IPS DF 6.9 (cell line): ENCODE measurements around the gene RSPH1.

ENCODE experiments used
- DNase-seq: peaks from one replicate; pipeline ENCODE4 v3.0.0-alpha.2; 2013; ENCODE audit warnings: low read depth, low spot score
- H3K27ac ChIP-seq: one replicate; pipeline ENCODE4 v1.5.1; 2013; ENCODE audit warnings: low read length, control low read depth
- H3K27me3 ChIP-seq: 2 replicates; pipeline ENCODE4 v1.6.1; 2013; ENCODE audit warnings: mild to moderate bottlenecking, low read length; ENCODE audit not compliant: control insufficient read depth, insufficient read depth
- H3K36me3 ChIP-seq: 2 replicates; pipeline ENCODE4 v1.6.1; 2013; ENCODE audit warnings: low read length; ENCODE audit not compliant: control insufficient read depth, insufficient read depth
- H3K4me1 ChIP-seq: 2 replicates; pipeline ENCODE4 v1.6.1; 2013; ENCODE audit warnings: low read length; ENCODE audit not compliant: control insufficient read depth, insufficient read depth
- H3K4me3 ChIP-seq: 2 replicates; pipeline ENCODE4 v1.5.1; 2013; ENCODE audit warnings: mild to moderate bottlenecking, low read length
- H3K9me3 ChIP-seq: 2 replicates; pipeline ENCODE4 v1.6.1; 2013; ENCODE audit warnings: low read length, inconsistent platforms; ENCODE audit not compliant: control insufficient read depth, insufficient read depth
- WGBS: extraction: QIAGEN DNeasy Blood & Tissue Kit; methylation state at CpG from one replicate; pipeline ENCODE4 v1.1.7; 2013; ENCODE audit warnings: mixed read lengths, missing lambda C conversion rate; ENCODE audit not compliant: insufficient read length, insufficient coverage; 5-methylcytosine and 5-hydroxymethylcytosine counted together

RSPH1 gene

DNA sequence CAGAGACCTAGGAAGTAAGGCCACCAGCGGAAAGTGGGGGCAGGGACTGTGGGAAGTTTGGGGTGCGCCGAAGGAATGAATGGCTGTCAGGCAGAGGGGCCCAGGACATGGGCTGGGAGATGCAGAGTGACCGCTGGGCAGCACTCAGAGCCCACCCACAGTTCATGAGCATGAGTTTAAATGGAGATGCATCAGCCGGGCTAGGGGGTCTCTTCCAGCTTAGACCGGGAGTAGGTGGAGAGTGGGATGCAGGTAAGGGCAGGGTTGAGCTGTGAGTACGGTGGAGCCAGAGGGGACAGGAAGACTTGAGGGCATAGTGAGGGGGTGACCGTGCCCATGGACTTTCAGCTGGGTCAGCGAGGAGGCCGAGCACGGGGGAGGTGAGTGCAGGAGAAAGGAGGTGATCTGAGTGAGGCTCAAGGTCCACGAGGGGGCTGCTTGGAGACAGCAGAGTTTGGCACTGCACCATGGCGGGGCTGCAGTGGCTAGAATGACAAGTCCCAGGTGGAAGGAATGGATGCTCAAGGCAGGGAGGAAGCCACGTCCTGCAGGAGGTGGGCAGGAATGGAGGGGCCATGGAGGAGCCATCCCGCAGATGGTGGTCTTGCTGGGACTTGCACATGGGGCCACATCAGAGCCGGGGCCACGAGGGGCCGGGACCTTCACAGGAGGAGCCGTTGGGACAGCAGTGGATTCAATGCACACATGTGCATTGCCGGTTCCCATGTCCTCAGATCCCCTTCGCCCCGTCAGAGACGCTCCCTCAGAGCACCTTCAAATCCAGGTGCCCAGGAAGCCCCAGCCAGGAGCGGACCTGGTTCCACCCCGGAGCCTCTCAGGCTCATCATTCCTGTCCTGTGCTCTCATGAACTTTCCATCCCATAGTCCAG lies 57.5 kb downstream of the RSPH1 start:
- no peaks in the 10 kb centered on the region for H3K4me1 ChIP-seq
- no CpG with 5 or more reads among the region's 25 CpGs for WGBS
- DNase-seq: no peak
- no peak overlapping the region for H3K4me3 ChIP-seq
- no peaks in the 10 kb centered on the region for H3K27me3 ChIP-seq
- H3K36me3 ChIP-seq: no peaks in the 10 kb centered on the region
- H3K9me3 ChIP-seq: no peaks in the 10 kb centered on the region
- H3K27ac ChIP-seq: no peak overlapping the region

DNA sequence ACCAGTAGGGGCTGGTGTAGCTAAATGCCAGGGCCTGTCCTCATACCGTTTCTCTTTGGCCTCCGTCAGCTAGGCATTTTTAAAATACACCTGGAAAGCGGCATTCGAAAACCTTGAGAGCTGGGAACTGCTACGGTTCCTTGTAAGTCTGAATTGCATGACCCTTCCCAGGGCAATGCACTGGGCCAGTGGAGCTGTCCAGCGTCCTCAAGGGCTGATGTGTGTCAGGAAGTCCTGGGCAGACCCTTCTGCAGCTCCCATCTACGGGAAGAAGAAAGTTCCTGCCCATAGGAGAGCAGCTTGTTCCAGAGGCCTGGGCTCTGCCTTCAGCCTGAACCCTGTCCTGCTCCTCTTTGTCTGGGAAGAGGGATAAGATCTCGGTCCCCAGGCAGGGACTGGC lies 58.2 kb downstream of the RSPH1 start:
- no peaks in the 10 kb centered on the region for H3K9me3 ChIP-seq
- WGBS: no CpG with 5 or more reads among the region's 8 CpGs

DNA sequence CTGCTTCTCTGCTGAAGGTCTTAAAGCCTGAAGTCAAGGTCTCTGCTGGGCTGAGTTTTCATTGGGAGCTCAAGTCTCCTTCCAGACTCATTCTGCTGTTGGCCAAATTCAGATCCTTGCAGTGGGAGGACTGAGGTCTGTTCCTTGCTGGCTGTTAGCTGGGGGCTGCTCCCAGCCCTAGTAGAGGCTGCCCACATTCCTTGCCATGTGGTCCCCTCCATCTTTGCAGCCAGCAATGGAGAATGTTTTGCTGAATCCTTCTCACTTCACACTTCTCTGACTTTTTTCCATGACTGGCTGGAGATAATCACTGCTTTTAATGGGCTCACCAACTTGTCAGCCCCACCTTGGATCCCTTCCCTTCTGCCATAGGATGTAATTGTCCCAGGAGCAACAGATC lies 59.1 kb downstream of the RSPH1 start:
- H3K27me3 ChIP-seq: no peaks in the 10 kb centered on the region
- no peak overlapping the region for H3K27ac ChIP-seq
- no peaks in the 10 kb centered on the region for H3K9me3 ChIP-seq
- H3K4me3 ChIP-seq: no peak overlapping the region
- DNase-seq: no peak
- H3K4me1 ChIP-seq: no peaks in the 10 kb centered on the region
- no peaks in the 10 kb centered on the region for H3K36me3 ChIP-seq

More for the DNA sequence above, 58.2 kb downstream of the RSPH1 start:
- no peak overlapping the region for H3K4me3 ChIP-seq
- H3K4me1 ChIP-seq: no peaks in the 10 kb centered on the region
- no peaks in the 10 kb centered on the region for H3K27me3 ChIP-seq
- DNase-seq: no peak
- H3K27ac ChIP-seq: no peak overlapping the region
- H3K36me3 ChIP-seq: no peaks in the 10 kb centered on the region

DNA sequence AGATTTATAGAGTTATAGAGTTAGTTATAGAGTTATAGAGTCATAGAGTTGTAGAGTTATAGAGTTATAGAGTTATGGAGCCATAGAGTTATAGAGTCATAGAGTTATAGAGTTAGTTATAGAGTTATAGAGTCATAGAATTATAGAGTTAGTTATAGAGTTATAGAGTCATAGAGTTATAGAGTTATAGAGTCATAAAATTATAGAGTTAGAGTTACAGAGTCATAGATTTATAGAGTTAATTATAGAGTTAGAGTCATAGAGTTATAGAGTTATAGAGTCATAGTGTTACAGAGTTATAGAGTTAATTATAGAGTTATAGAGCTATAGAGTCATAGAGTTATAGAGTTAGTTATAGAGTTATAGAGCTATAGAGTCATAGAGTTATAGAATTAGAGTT lies 60.2 kb downstream of the RSPH1 start:
- Histone ChIP-seq H3K27ac (no peak overlapping the region), H3K36me3 (no peaks in the 10 kb centered on the region), H3K4me1 (no peaks in the 10 kb centered on the region), H3K4me3 (no peak overlapping the region), H3K9me3 (no peaks in the 10 kb centered on the region), H3K27me3 (no peaks in the 10 kb centered on the region)
- DNase-seq: no peak

DNA sequence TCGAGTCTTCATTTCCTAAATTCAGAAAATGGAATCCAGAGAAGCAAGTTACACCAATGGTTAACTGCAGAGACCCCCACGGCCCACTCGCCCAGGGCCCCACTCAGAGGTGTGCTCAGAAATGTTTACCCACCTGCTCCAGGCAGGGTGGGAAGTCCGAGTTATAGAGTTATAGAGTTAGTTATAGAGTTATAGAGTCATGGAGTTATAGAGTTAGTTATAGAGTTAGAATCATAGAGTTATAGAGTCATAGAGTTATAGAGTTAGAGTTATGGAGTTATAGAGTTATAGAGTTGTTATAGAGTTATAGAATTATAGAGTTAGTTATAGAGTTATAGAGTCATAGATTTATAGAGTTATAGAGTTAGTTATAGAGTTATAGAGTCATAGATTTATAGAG lies 60.6 kb downstream of the RSPH1 start:
- H3K4me3 ChIP-seq: no peak overlapping the region
- no peaks in the 10 kb centered on the region for H3K27me3 ChIP-seq
- no peaks in the 10 kb centered on the region for H3K4me1 ChIP-seq
- H3K9me3 ChIP-seq: no peaks in the 10 kb centered on the region
- H3K27ac ChIP-seq: no peak overlapping the region
- no peaks in the 10 kb centered on the region for H3K36me3 ChIP-seq
- no peak for DNase-seq
- WGBS: no CpG with 5 or more reads among the region's 4 CpGs

DNA sequence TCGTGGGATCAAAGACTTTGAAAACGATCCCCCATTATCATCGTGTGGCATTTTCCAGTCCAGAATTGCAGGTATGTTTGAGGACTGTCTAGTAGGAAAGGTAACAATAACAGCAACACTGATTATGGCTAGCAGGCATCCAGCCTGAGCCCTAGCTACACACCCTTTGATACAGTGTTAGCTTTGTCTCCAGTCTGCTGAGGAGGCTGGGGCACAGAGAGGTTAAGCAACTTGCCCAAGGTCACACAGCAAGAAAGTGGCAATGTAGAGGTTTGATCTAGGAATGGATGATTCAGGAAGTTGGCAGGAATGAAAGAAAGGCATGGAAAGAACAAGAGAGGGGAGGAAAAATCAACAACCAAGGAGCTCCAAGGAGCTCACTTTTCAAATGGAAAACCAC lies 61.1 kb downstream of the RSPH1 start:
- no peaks in the 10 kb centered on the region for H3K9me3 ChIP-seq
- DNase-seq: no peak
- no peaks in the 10 kb centered on the region for H3K27me3 ChIP-seq
- no peak overlapping the region for H3K4me3 ChIP-seq
- WGBS: no CpG with 5 or more reads among the region's 3 CpGs
- H3K4me1 ChIP-seq: no peaks in the 10 kb centered on the region
- no peak overlapping the region for H3K27ac ChIP-seq
- no peaks in the 10 kb centered on the region for H3K36me3 ChIP-seq

DNA sequence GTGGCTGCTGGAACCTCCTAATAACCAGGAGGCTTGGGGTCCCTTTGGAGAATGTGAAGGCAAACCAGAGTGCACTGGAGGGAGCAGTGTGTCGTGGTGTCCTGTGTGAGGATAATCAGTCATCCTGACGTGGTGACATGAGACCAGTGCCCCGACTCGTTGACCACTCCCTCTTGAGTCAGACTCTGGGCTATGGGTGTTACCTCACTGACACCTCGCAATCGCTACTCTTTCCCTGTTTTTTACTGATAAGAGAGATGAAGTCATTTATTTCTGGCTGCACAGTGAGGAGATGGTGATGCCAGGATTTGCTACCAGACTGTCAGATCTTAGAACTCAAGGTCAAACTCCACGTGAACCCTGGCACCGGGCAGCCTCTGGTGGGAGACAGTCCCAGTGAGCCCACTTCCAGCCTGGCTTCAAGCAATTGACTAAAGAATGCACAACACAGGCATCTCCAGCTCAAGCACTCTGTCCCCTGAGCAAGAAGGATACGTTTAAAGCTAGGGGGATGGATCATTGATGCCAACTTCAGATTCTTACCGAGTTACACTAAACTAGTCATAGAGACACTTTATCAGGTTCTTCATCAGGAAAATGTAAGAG lies 62.0 kb downstream of the RSPH1 start:
- DNase-seq: no peak
- no peaks in the 10 kb centered on the region for H3K36me3 ChIP-seq

DNA sequence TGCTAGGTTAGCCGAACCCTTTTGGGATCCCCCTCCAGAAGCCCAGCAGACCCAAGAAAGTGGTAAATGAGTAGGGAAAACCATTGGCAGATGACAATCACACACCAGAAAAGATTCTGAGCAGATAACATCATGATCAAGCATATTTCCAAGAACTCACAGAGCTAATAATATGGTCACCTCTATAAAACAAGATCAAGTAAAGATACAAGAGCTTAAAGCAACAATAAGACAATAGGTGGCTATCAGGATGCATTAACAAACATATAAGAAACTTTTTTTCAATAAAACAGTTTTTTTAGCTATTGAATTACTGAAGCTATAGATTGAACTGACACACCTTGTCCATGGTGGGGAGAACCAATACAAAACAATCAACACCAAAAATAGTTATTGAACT lies 63.3 kb downstream of the RSPH1 start:
- no peaks in the 10 kb centered on the region for H3K27me3 ChIP-seq
- WGBS: no CpG with 5 or more reads among the region's 1 CpG
- no peaks in the 10 kb centered on the region for H3K4me1 ChIP-seq
- DNase-seq: no peak
- no peaks in the 10 kb centered on the region for H3K9me3 ChIP-seq
- H3K36me3 ChIP-seq: no peaks in the 10 kb centered on the region
- no peak overlapping the region for H3K4me3 ChIP-seq
- no peak overlapping the region for H3K27ac ChIP-seq

More for the DNA sequence above, 62.0 kb downstream of the RSPH1 start:
- H3K27me3 ChIP-seq: no peaks in the 10 kb centered on the region
- no peaks in the 10 kb centered on the region for H3K4me1 ChIP-seq
- H3K9me3 ChIP-seq: no peaks in the 10 kb centered on the region
- H3K27ac ChIP-seq: no peak overlapping the region
- H3K4me3 ChIP-seq: no peak overlapping the region
- WGBS: no CpG with 5 or more reads among the region's 10 CpGs

DNA sequence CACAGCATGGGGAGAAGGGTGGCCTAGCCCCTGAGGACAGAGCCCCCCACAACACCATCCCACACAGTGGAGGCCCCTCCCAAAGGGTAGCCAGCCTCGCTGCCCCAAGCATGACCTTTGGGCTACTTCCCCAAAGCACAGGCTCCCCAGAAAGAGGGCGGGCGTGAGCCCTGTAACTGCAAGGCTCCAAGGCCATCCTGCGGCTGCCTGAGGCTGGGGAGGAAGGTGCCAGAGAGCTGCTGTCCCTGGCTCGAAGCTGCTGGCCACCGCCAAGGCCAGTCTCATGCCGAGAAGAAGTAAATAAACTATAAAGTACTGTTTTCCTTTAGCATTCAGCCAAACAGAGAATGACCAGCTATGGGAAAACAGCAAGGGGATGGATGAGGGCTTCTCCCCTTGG lies 64.8 kb downstream of the RSPH1 start:
- Histone ChIP-seq H3K9me3 (no peaks in the 10 kb centered on the region), H3K36me3 (no peaks in the 10 kb centered on the region), H3K4me1 (no peaks in the 10 kb centered on the region), H3K27ac (no peak overlapping the region), H3K4me3 (no peak overlapping the region), H3K27me3 (no peaks in the 10 kb centered on the region)
- WGBS: no CpG with 5 or more reads among the region's 7 CpGs
- DNase-seq: no peak

DNA sequence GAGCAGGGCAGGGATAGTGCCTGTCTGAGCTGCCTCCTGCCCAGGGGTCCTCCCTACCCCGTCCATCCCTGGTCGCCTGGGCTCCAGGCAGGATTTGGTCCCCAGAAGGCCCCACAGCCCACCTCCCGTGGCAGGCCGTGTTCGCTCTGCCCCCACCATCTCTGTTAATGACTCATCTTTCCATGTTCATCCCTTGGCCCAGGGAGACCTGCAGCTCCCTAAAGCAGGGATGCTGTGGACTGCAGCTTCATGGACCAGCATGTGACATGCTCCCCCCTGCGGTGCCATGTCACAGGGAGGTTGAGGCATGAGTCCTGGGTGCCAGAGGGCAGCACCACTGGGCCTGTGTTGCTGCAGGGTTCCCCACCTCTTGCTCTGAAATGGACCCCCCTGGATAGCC lies 65.5 kb downstream of the RSPH1 start:
- Histone ChIP-seq H3K4me1 (no peaks in the 10 kb centered on the region), H3K27ac (no peak overlapping the region), H3K36me3 (no peaks in the 10 kb centered on the region), H3K27me3 (no peaks in the 10 kb centered on the region), H3K9me3 (no peaks in the 10 kb centered on the region), H3K4me3 (no peak overlapping the region)
- DNase-seq: no peak
- WGBS: no CpG with 5 or more reads among the region's 6 CpGs

DNA sequence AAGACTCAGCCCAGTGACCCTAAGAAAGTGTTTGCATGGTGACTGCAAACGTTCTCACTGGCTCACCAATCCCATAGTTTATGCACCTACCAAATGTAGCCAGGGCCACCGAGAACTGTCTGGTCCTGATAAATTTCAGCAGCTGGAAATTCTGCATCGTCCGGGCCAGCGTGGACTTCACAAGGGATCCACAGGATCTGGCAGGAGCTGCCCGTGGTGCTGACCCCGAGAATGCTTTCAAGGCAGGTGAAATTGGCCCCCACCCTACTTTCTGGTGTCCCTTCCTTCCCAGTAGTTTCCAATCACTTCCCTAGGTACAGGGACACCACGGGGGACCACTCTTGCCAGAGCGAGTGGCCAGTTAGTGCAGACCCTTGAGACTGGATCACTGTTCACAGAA lies 66.2 kb downstream of the RSPH1 start:
- Histone ChIP-seq H3K4me3 (no peak overlapping the region), H3K36me3 (no peaks in the 10 kb centered on the region), H3K4me1 (no peaks in the 10 kb centered on the region), H3K27me3 (no peaks in the 10 kb centered on the region), H3K27ac (no peak overlapping the region), H3K9me3 (no peaks in the 10 kb centered on the region)
- WGBS: no CpG with 5 or more reads among the region's 9 CpGs
- DNase-seq: no peak
